Measurements from ENCODE around the gene DIDO1.
A peak's percentile ranks its signal among the peaks of the same experiment; 100 is the strongest.
"Not testable (repeated sequence)": the region's sequence is repeated elsewhere in the genome, so short reads cannot be mapped to it uniquely, and the experiment has no call there.

- TF ChIP-seq EZH2 (IDR thresholded peaks at IDR 0.05; ENCODE audit: low read length, unreplicated experiment): not testable (repeated sequence)
- peak; percentile 55 for TF ChIP-seq CTCF (conservative IDR thresholded peaks at IDR 0.05; ENCODE audit: low read depth, low read length)
Measured at GRCh38 chr20:62873681-62874031, 52.6 kb downstream of the DIDO1 start.

All from PC-3 (cell line).